Measurements from ENCODE around the gene FARP2.
"Not testable (repeated sequence)": the region's sequence is repeated elsewhere in the genome, so short reads cannot be mapped to it uniquely, and the experiment has no call there.

Gene FARP2

GRCh38 chr2:241393524-241394196, 37.6 kb downstream of the FARP2 start:
- H3K9ac ChIP-seq (ENCODE audit: insufficient read length, low read depth) = no peak overlapping the region
- H3K36me3 ChIP-seq (ENCODE audit: insufficient read depth, insufficient read length, low read length) = peaks cover 15% of the 10 kb centered on the region

GRCh38 chr2:241396809-241397208, 40.7 kb downstream of the FARP2 start:
- DNase-seq (ENCODE audit: low read depth, low spot score); H3K9me3 ChIP-seq (ENCODE audit: insufficient read depth, low read length); H3K9ac ChIP-seq (ENCODE audit: insufficient read length, low read depth); H3K4me3 ChIP-seq (ENCODE audit: insufficient read length, low read depth); H3K27me3 ChIP-seq (ENCODE audit: insufficient read depth, insufficient read length); H3K4me1 ChIP-seq (ENCODE audit: insufficient read depth, insufficient read length); H3K36me3 ChIP-seq (ENCODE audit: insufficient read depth, insufficient read length, low read length): not testable (repeated sequence)

More at GRCh38 chr2:241393524-241394196, 37.6 kb downstream of the FARP2 start:
- no peaks in the 10 kb centered on the region for H3K9me3 ChIP-seq (ENCODE audit: insufficient read depth, low read length)
- no peaks in the 10 kb centered on the region for H3K4me1 ChIP-seq (ENCODE audit: insufficient read depth, insufficient read length)
- no peak for DNase-seq (ENCODE audit: low read depth, low spot score)
- no peak overlapping the region for H3K4me3 ChIP-seq (ENCODE audit: insufficient read length, low read depth)
- no peaks in the 10 kb centered on the region for H3K27me3 ChIP-seq (ENCODE audit: insufficient read depth, insufficient read length)
- TF ChIP-seq YY1 (IDR thresholded peaks at IDR 0.05; ENCODE audit: insufficient read depth, insufficient read length) (no peak), SUZ12 (IDR thresholded peaks at IDR 0.05; ENCODE audit: extremely low read depth, insufficient read depth, insufficient read length) (no peak), ZNF274 (IDR thresholded peaks at IDR 0.05; ENCODE audit: low read depth, low read length) (no peak)

GRCh38 chr2:241399941-241400922, 44.1 kb downstream of the FARP2 start:
- Histone ChIP-seq H3K4me3 (ENCODE audit: insufficient read length, low read depth) (no peak overlapping the region), H3K4me1 (ENCODE audit: insufficient read depth, insufficient read length) (peaks cover 4% of the 10 kb centered on the region), H3K9ac (ENCODE audit: insufficient read length, low read depth) (no peak overlapping the region), H3K36me3 (ENCODE audit: insufficient read depth, insufficient read length, low read length) (peaks cover 18% of the 10 kb centered on the region), H3K9me3 (ENCODE audit: insufficient read depth, low read length) (no peaks in the 10 kb centered on the region), H3K27me3 (ENCODE audit: insufficient read depth, insufficient read length) (no peaks in the 10 kb centered on the region)
- no peak for TF ChIP-seq ZNF274 (IDR thresholded peaks at IDR 0.05; ENCODE audit: low read depth, low read length)
- no peak for TF ChIP-seq YY1 (IDR thresholded peaks at IDR 0.05; ENCODE audit: insufficient read depth, insufficient read length)
- no peak for TF ChIP-seq SUZ12 (IDR thresholded peaks at IDR 0.05; ENCODE audit: extremely low read depth, insufficient read depth, insufficient read length)
- no peak for DNase-seq (ENCODE audit: low read depth, low spot score)

- H3K4me3 ChIP-seq (ENCODE audit: insufficient read length, low read depth) = no peak overlapping the region
- DNase-seq (ENCODE audit: low read depth, low spot score) = no peak
- no peaks in the 10 kb centered on the region for H3K27me3 ChIP-seq (ENCODE audit: insufficient read depth, insufficient read length)
- H3K4me1 ChIP-seq (ENCODE audit: insufficient read depth, insufficient read length) = no peaks in the 10 kb centered on the region
- peaks cover 69% of the 10 kb centered on the region for H3K36me3 ChIP-seq (ENCODE audit: insufficient read depth, insufficient read length, low read length)
- H3K9ac ChIP-seq (ENCODE audit: insufficient read length, low read depth) = no peak overlapping the region
- no peaks in the 10 kb centered on the region for H3K9me3 ChIP-seq (ENCODE audit: insufficient read depth, low read length)
- TF ChIP-seq YY1 (IDR thresholded peaks at IDR 0.05; ENCODE audit: insufficient read depth, insufficient read length) (no peak), ZNF274 (IDR thresholded peaks at IDR 0.05; ENCODE audit: low read depth, low read length) (no peak), SUZ12 (IDR thresholded peaks at IDR 0.05; ENCODE audit: extremely low read depth, insufficient read depth, insufficient read length) (no peak)
Measured at GRCh38 chr2:241408849-241409248, 52.8 kb downstream of the FARP2 start.

GRCh38 chr2:241410739-241411176, 54.7 kb downstream of the FARP2 start:
- Histone ChIP-seq H3K4me3 (ENCODE audit: insufficient read length, low read depth) (no peak overlapping the region), H3K9me3 (ENCODE audit: insufficient read depth, low read length) (no peaks in the 10 kb centered on the region), H3K36me3 (ENCODE audit: insufficient read depth, insufficient read length, low read length) (peaks cover 80% of the 10 kb centered on the region), H3K9ac (ENCODE audit: insufficient read length, low read depth) (no peak overlapping the region), H3K4me1 (ENCODE audit: insufficient read depth, insufficient read length) (no peaks in the 10 kb centered on the region), H3K27me3 (ENCODE audit: insufficient read depth, insufficient read length) (no peaks in the 10 kb centered on the region)
- TF ChIP-seq YY1 (IDR thresholded peaks at IDR 0.05; ENCODE audit: insufficient read depth, insufficient read length) = no peak
- TF ChIP-seq SUZ12 (IDR thresholded peaks at IDR 0.05; ENCODE audit: extremely low read depth, insufficient read depth, insufficient read length) = no peak
- TF ChIP-seq ZNF274 (IDR thresholded peaks at IDR 0.05; ENCODE audit: low read depth, low read length) = no peak
- DNase-seq (ENCODE audit: low read depth, low spot score) = no peak

GRCh38 chr2:241412144-241412543, 56.1 kb downstream of the FARP2 start:
- H3K4me1 ChIP-seq (ENCODE audit: insufficient read depth, insufficient read length) = no peaks in the 10 kb centered on the region
- H3K9ac ChIP-seq (ENCODE audit: insufficient read length, low read depth) = no peak overlapping the region
- H3K27me3 ChIP-seq (ENCODE audit: insufficient read depth, insufficient read length) = no peaks in the 10 kb centered on the region
- no peak for DNase-seq (ENCODE audit: low read depth, low spot score)
- H3K9me3 ChIP-seq (ENCODE audit: insufficient read depth, low read length) = no peaks in the 10 kb centered on the region
- TF ChIP-seq ZNF274 (IDR thresholded peaks at IDR 0.05; ENCODE audit: low read depth, low read length) (no peak), SUZ12 (IDR thresholded peaks at IDR 0.05; ENCODE audit: extremely low read depth, insufficient read depth, insufficient read length) (no peak), YY1 (IDR thresholded peaks at IDR 0.05; ENCODE audit: insufficient read depth, insufficient read length) (no peak)
- H3K4me3 ChIP-seq (ENCODE audit: insufficient read length, low read depth) = no peak overlapping the region
- H3K36me3 ChIP-seq (ENCODE audit: insufficient read depth, insufficient read length, low read length) = peaks cover 90% of the 10 kb centered on the region

GRCh38 chr2:241413501-241413900, 57.4 kb downstream of the FARP2 start:
- H3K9ac ChIP-seq (ENCODE audit: insufficient read length, low read depth); H3K4me1 ChIP-seq (ENCODE audit: insufficient read depth, insufficient read length); DNase-seq (ENCODE audit: low read depth, low spot score); H3K4me3 ChIP-seq (ENCODE audit: insufficient read length, low read depth); H3K9me3 ChIP-seq (ENCODE audit: insufficient read depth, low read length); H3K27me3 ChIP-seq (ENCODE audit: insufficient read depth, insufficient read length): not testable (repeated sequence)
- peaks cover 87% of the 10 kb centered on the region for H3K36me3 ChIP-seq (ENCODE audit: insufficient read depth, insufficient read length, low read length)

Data from NT2/D1 (cell line).